GM19239 (cell line): ENCODE measurements around the gene HSH2D.
"Not testable (repeated sequence)": the region's sequence is repeated elsewhere in the genome, so short reads cannot be mapped to it uniquely, and the experiment has no call there.

ENCODE experiments used
- DNase-seq: peaks from one replicate; pipeline ENCODE4 v3.0.0; 2011; ENCODE audit warnings: low spot score; ENCODE audit not compliant: insufficient read length
- FAIRE-seq: peaks from 2 replicates; lab custom pipeline; 2011; peaks lifted over from hg19 to GRCh38; lab: Jason Lieb, UNC

The HSH2D gene

GRCh38 chr19:16143399-16144215, at the start of gene HSH2D:
Gene HSH2D (plus strand): TSS chr19:16143685. CDS start chr19:16148751, 5,066 bp downstream.
- FAIRE-seq: peak; percentile 96

DNA sequence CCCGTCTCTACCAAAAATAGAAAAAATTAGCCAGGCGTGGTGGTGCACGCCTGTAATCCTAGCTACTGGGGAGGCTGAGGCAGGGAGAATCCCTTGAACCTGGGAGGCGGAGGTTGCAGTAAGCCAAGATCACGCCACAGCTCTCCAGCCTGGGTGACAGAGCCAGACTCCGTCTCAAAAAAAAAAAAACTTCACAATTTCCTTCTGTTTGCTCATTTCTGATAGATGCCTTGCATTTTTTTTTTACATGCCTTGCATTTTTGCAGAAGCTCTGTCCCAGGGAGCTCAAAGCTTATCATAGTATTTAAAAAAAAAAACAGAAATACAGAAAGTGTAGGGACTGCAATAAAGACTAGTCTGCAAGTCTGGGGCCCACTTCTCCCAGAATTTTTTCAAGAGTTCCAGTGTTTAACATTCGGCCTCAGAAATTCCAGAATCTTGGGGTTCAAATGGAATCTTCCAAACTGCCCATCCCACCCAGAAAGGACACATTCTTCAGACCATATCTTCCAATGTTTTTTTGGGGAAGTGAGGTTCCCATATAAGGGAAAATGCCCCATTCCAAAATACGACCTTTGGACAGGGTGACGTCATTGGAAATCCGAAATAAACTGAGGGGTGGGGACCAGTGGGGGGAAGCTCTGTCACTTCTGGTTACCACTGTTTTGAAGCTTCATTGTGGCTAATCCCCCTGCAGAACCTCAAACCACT, 49.0 kb upstream of the HSH2D start:
- no peak for DNase-seq
- no peak for FAIRE-seq

More at GRCh38 chr19:16143399-16144215, at the start of gene HSH2D:
- peak; percentile 70 for DNase-seq

DNA sequence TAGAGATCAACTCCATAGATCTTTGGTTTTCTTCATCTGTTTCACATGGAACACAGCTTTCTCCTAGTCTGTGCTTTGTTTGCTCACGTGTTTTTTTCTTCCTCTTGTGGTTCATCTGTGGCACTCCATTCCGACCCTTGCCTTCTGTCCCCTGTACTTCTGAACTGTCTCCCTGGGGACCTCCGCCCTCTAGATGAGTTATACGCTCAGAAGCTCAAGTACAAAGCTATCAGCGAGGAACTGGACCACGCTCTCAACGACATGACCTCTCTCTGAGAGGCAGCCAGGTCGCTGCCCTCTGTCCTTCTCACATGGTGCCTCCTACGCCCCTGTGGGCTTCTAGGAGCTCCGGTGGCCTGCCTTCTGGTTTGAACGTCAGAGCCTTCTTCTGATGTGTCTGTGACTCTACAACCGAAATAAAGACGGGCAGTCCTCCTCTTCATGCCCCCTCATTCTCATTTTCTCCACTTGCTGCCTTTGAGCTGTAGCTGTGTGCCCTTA, 48.4 kb upstream of the HSH2D start:
- FAIRE-seq: no peak
- DNase-seq: no peak

DNA sequence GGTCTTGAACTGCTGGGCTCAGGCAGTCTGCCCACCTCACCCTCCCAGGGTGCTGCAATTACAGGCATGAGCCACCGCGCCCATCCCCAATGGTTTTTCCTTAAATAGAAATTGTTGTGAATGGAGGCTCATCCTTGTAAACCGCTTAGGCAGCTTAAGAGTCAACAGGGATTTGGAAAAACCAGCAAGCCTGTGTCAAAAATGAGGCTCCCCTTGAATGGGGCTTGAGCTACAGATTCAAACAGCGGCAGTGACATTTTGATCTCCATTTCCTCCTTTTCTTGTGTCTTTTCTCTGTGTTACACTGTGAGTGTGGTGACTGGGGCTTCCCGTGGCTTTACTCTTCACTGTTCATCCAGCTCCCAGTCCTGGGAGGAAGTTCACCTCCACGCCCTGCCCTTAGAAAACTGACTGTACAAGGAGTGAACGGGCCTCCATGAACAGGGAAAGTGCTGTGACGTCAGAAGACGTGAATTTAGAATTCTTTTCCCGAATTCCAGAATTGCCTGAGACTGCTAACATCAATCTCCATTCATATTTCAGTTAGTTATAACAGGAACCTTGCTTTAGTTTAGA, 47.1 kb upstream of the HSH2D start:
- DNase-seq (no peak), FAIRE-seq (no peak)

DNA sequence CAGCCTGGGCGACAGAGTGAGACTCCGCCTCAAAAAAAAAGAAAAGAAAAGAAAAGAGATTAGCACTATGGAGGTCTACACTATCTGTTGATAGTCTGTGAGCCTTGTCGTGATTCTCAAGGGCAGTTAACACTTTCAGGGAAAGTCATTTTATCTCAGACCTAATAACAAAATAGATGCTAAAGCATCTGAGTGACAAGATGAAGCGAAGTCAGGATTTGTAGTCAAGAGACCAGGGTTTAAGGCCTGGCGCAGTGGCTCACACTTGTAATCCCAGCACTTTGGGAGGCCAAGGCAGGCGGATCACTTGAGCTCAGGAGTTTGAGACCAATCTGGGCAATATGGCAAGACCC, 45.1 kb upstream of the HSH2D start:
- no peak for FAIRE-seq
- DNase-seq: no peak

DNA sequence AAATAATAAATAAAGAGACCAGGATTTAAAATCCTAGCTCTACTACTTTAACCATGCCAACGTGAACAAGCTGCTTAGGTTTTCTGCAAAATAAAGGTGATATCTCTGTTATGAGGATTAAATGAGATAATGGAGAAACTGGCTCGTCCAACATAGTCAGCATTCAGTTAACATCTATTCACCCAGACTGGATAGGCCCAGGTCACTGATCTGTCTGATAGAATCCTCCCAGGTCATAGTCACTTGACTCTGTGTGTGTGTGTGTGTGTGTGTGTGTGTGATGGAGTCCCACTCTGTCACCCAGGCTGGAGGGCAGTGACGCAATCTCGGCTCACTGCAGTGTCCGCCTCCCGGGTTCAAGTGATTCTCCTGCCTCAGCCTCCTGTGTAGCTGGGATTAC, 44.7 kb upstream of the HSH2D start:
- FAIRE-seq (no peak), DNase-seq (no peak)

- not testable (repeated sequence) for DNase-seq
These were observed 44.0 kb upstream of the HSH2D start for GRCh38 chr19:16099314-16099965.

GRCh38 chr19:16100524-16100923, 43.0 kb upstream of the HSH2D start:
- FAIRE-seq (no peak), DNase-seq (no peak)

More at GRCh38 chr19:16099314-16099965, 44.0 kb upstream of the HSH2D start:
- FAIRE-seq: not testable (repeated sequence)

DNA sequence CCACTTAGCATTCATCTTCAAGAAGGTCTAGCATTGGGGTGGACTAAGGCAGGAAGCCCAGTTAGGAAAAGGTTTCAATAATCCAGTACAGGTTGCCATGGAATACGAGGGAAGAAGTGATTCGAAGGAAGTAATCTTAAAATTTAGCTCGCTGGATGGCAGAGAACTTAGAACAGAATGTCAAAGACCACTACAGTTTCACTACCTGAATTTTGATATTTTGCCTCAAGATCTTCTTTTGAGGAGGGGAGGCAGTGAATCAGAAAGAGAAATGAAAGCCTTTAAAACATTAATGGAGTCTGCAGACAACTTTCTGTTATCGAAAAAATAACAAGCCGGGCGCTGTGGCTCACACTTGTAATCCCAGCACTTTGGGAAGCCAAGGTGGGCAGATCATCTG, 38.8 kb upstream of the HSH2D start:
- no peak for DNase-seq
- no peak for FAIRE-seq

DNA sequence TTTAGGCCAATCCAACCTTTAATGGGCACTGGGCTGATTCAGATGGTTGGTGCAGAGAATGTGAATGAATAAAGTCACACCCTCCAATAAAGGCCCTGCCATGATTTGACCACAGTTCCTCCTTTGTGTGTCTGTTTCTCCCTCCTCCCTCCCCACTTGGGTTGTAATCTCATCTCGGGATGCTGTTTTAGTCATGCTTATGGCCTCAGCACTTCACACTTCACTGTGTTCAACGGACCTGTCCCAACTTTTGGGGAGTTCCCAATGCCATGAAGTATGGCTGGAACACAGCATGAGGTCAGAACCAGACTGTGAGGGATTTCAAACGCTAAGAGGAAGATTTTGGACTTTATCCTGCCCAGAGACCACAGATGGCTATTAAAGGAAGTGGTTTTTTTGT, 37.4 kb upstream of the HSH2D start:
- DNase-seq (no peak), FAIRE-seq (no peak)

GRCh38 chr19:16111160-16111908, 32.2 kb upstream of the HSH2D start, which contains the start of gene RAB8A:
Gene RAB8A (plus strand): TSS chr19:16111889. CDS start chr19:16111902, 13 bp downstream.
- peak; percentile 91 for DNase-seq

DNA sequence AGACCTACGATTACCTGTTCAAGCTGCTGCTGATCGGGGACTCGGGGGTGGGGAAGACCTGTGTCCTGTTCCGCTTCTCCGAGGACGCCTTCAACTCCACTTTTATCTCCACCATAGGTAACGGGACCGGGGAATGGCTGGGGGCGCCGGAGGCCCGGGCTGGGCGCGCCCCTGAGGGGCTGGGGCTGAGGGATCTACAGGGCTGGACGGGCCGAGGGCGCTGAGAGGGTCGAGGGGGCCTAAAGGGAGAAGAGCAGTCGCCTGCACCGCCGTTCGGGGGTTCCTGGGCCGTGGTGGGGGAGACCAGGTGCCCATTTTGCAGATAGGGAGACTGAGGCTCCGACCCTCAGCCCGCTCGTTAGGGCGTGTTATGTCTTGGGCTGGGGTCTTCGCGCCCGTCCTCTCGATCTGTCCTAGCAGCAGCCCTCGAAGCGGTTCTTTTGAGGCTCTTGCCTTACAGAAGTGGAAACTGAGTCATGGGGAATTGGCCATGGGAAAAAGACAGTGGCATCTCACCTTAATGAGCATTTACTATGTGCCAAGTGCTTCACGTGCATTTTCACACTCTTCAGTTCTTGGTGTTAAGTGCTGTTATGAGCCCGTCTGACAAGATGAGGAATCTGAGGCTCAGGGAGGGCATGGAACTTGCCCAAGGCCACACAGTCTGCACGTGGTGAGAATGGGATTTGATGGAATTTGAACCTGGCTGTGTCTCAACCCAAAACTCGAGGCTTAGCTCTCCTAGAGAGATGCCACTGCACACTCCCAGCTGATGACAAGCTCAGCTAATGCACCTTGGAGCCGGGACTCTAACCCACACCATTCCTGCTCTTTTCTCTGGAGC, 31.4 kb upstream of the HSH2D start:
- DNase-seq (no peak), FAIRE-seq (no peak)

More at GRCh38 chr19:16111160-16111908, 32.2 kb upstream of the HSH2D start, which contains the start of gene RAB8A:
- peak; percentile 95 for FAIRE-seq

DNA sequence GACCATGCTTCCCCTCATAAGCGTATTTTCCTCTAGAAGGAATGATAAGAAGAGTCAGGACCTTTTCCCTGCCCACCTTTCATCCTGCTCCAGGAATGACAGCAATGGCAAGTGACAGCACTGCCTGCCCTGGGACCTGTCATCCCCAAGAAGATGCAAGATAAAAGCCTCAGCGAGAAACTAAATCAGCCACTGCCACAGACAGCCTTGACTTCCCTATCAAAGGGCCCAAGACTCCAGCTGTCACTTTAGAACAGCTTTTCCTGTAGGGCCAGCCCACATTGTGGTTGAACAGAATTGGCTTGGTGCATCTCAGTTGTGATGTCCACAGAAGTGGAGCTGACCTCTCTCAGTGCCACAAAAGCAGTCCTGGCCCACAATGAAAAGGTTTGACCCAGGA, 30.7 kb upstream of the HSH2D start:
- FAIRE-seq: peak; percentile 57
- no peak for DNase-seq

- FAIRE-seq (no peak), DNase-seq (no peak)
These were observed 29.8 kb upstream of the HSH2D start for GRCh38 chr19:16113727-16114126.

DNA sequence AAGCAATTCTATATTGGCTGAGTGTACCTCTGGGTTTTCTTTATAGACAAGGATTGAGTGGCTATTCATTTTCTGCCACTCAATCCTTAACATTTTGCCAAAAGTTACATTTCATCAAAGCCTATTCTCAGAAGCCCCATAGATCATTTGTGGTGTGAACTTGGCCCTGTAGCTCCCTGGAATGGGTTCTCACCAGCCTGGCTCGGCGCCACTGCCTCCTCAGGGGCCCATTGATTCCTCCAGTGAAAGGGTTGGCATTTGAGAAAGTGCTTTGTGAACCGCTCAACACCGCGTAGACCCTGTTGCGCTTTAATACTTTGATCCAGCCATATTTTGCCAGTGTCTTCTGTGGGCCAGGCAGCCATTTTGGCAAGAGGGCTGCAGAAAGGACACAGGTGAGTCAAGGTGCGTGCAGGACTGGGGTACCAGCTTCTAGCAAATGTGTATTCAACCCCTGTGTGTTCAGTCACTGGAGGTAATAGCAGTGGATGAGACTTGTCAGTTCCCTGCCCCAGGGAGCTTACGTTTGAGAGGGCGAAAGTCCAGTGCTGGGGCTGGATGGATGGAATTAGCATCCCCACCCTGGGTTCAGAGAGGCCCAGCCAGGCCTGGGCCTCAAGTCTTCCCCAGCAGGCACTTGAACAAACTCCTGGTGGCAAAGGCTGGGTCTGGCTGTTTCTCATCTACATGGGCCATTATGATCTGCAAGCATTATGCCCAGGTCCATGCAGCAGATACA, 28.0 kb upstream of the HSH2D start:
- FAIRE-seq (peak; percentile 11), DNase-seq (no peak)

- DNase-seq (no peak), FAIRE-seq (no peak)
These were observed 27.4 kb upstream of the HSH2D start for GRCh38 chr19:16116067-16116466.

- DNase-seq (no peak), FAIRE-seq (peak; percentile 87)
These were observed 25.9 kb upstream of the HSH2D start for GRCh38 chr19:16117594-16118033.

DNA sequence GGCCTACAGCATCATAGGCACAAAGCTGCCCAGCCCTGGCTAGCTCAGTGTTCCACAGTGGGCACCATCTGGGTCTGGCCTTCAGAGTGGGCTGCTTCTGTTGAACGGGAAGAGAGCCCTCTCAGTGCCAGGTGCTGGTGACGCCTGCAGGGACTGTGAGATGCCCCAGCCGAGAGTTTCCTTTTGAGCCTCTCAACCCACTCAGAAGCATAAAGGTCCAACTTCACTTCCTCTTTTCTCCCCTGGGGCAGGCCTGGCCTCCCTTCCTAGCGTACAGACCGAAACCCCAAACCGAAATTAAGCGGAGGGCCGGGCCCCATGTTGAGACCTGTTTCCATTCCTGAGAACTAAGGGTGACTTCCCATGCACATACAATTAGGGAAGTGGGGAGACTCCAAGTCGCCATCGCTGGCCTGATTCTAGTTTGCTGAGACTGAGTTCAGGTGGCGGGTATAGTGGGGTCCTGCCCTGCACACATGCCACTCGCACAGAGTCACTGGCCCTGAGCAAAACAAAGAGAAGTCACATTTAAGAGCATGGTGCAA, 24.9 kb upstream of the HSH2D start:
- FAIRE-seq: peak; percentile 95
- DNase-seq: peak; percentile 80
